ENCODE measurements around the gene WDR45B. TPM values are rescaled to one million over a fixed set of nuclear protein-coding genes. Genes with fewer than 3 reads are reported as not detected.

WDR45B gene
- total RNA-seq, 1 donor from 2014 or later, result 75.6 TPM

DNA sequence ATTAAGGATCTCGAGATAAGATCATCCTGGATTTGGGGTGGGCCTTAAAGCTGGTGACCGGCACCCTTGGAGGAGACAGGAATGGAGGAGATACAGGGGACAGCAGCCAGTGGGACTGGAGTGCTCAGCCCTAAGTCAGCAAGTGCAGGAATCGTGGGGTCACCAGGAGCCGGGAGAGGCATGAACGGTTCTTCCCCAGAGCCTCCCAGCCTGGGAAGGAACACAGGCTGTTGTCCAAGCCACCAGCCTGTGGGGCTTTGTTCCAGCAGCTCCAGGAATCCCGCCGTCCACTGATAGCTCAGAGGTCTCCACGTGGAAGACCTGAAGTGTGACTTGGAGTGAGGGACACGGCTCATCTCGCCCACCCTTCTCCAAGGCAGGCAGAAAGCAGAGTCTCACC, 2.5 kb upstream of the WDR45B start:
- Mint-ChIP-seq H3K4me1 (ENCODE audit: unreplicated experiment) (peaks cover 14% of the 10 kb centered on the region), H3K9me3 (ENCODE audit: unreplicated experiment) (no peaks in the 10 kb centered on the region), H3K27me3 (ENCODE audit: unreplicated experiment) (no peaks in the 10 kb centered on the region), H3K27ac (ENCODE audit: unreplicated experiment) (no peak overlapping the region), H3K36me3 (ENCODE audit: unreplicated experiment) (no peaks in the 10 kb centered on the region), H3K4me3 (ENCODE audit: unreplicated experiment) (no peak overlapping the region)
- no peak for TF ChIP-seq CTCF (IDR thresholded peaks at IDR 0.05)
- DNase-seq (ENCODE audit: extremely low spot score, unreplicated experiment), result no peak

- Mint-ChIP-seq H3K4me1 (ENCODE audit: unreplicated experiment) (peaks cover 17% of the 10 kb centered on the region), H3K27me3 (ENCODE audit: unreplicated experiment) (no peaks in the 10 kb centered on the region), H3K9me3 (ENCODE audit: unreplicated experiment) (no peaks in the 10 kb centered on the region), H3K27ac (ENCODE audit: unreplicated experiment) (peak overlapping the region; percentile 53), H3K4me3 (ENCODE audit: unreplicated experiment) (peak overlapping the region; percentile 50), H3K36me3 (ENCODE audit: unreplicated experiment) (no peaks in the 10 kb centered on the region)
- DNase-seq (ENCODE audit: extremely low spot score, unreplicated experiment), result no peak
- TF ChIP-seq CTCF (IDR thresholded peaks at IDR 0.05), result no peak
Measured at GRCh38 chr17:82649501-82650261, 1.4 kb upstream of the WDR45B start.

DNA sequence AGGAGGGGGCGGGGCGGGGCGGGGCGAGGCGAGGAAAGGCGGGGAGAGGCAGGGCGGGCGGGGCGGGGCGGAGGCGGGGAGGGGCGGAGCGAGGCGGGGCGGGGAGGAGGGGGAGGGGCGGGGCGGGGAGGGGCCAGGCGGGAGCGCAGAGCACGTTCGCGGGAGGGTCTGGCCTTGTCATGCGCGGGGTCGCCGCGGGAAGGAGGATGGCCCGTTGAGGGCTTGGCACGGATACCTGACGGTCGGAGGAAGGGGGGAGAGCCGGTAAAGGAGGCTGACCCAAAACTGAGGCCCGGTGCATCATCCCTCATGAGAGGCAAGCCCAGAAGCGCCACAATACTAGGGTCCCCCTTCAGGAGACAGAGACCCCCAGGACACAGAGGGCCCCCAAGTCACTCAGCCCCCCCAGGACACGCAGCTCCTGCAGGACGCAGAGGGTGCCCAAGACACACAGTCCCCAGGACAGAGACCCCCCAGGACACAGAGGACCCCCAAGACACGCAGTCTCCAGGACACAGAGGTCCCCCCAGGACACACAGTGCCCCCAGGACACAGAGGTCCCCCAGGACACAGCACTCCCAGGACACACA, 593 bp upstream of the WDR45B start:
- H3K9me3 Mint-ChIP-seq (ENCODE audit: unreplicated experiment), result no peaks in the 10 kb centered on the region
- DNase-seq (ENCODE audit: extremely low spot score, unreplicated experiment), result no peak
- peaks cover 3% of the 10 kb centered on the region for H3K36me3 Mint-ChIP-seq (ENCODE audit: unreplicated experiment)
- peak overlapping the region; percentile 35 for H3K4me3 Mint-ChIP-seq (ENCODE audit: unreplicated experiment)
- no peaks in the 10 kb centered on the region for H3K27me3 Mint-ChIP-seq (ENCODE audit: unreplicated experiment)
- no peak for TF ChIP-seq CTCF (IDR thresholded peaks at IDR 0.05)
- H3K27ac Mint-ChIP-seq (ENCODE audit: unreplicated experiment), result no peak overlapping the region
- peaks cover 17% of the 10 kb centered on the region for H3K4me1 Mint-ChIP-seq (ENCODE audit: unreplicated experiment)

DNA sequence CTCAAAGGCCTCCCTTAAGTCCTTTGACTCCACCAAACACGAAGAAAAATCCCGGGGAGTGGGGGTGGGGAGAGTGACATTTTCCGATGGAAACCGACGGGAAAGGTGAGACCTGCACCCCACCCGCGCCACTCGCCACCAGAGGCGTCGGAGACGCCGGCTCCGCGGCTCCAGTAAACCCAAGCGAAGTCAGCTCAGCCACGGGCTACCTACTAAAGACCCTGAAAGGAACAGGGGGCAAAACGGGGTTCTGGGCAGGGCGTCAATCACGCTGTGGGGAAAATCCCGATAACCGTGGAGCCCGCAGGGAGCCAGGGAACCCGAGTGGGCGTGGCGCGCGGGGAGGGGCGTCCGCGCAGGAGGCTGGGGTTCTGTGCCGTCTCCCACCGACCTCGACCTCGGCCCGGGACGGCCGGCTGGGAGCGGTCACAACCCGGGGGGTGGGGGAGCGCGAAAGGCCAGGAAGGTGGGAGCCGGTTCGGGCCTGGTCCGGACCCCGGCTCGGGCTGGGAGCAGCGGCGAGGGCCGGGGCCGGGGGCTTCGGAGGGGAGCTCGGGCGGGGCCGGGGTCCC, 565 bp downstream of the WDR45B start:
- Mint-ChIP-seq H3K4me3 (ENCODE audit: unreplicated experiment) (peak overlapping the region; percentile 83), H3K27ac (ENCODE audit: unreplicated experiment) (peak overlapping the region; percentile 67), H3K4me1 (ENCODE audit: unreplicated experiment) (peaks cover 17% of the 10 kb centered on the region)

More for the DNA sequence above, 565 bp downstream of the WDR45B start:
- no peaks in the 10 kb centered on the region for H3K27me3 Mint-ChIP-seq (ENCODE audit: unreplicated experiment)
- no peaks in the 10 kb centered on the region for H3K9me3 Mint-ChIP-seq (ENCODE audit: unreplicated experiment)
- H3K36me3 Mint-ChIP-seq (ENCODE audit: unreplicated experiment), result peaks cover 6% of the 10 kb centered on the region
- DNase-seq (ENCODE audit: extremely low spot score, unreplicated experiment), result no peak
- no peak for TF ChIP-seq CTCF (IDR thresholded peaks at IDR 0.05)

All from osteocyte (in vitro differentiated cells).